K562 (cell line): ENCODE data around the gene CFL2. TPM values are rescaled to one million over a fixed set of nuclear protein-coding genes. Genes with fewer than 3 reads are reported as not detected.

Experiments
- ATAC-seq: fragments of 200-7000 bp; cut with Tn5 transposase; 3 replicates; pipeline ENCODE4 v1.9.1; 2020; ENCODE audit warnings: moderate library complexity
- BruUV-seq: library from RNA; stranded (reverse); fragments of 400-500 nt; replicated peaks from 2 replicates; lab custom pipeline; 2021; lab: Mats Ljungman, UMichigan
- CTCF ChIA-PET: fragments of 300-600 bp; formaldehyde crosslinking; extraction: SDS; loops from one replicate; lab custom pipeline; 2021; ENCODE audit warnings: low intra/inter-chr PET ratio; lab: Yijun Ruan, JAX
- POLR2A ChIA-PET: fragments of 300-600, 350-650 bp; sonication (Branson Sonifier 250); formaldehyde crosslinking; extraction: SDS; loops from one replicate; lab custom pipeline; 2021; ENCODE audit warnings: antibody characterized with exemption, inconsistent platforms; lab: Yijun Ruan, JAX
- DNase-seq, 4 experiments: peaks; one replicate each; pipeline versions ENCODE4 v3.0.0 to v3.0.0-alpha.2; 2011 to 2018; ENCODE audit warnings: low spot score in 3 of 4, mixed read lengths in 3 of 4; ENCODE audit errors: extremely low read depth in 1 of 4
- FAIRE-seq: peaks from 2 replicates; lab custom pipeline; 2011; peaks lifted over from hg19 to GRCh38; lab: Jason Lieb, UNC
- H2AFZ ChIP-seq: 2 replicates; pipeline ENCODE4 v1.6.0; 2011; ENCODE audit warnings: low read depth, low read length, control low read depth, inconsistent platforms
- H3K27ac ChIP-seq: fragments of 200-600 bp; 3 replicates; pipeline ENCODE4 v1.8.0; 2011; ENCODE audit warnings: low read depth, mild to moderate bottlenecking, control low read depth, inconsistent platforms, low read length, moderate library complexity, mixed read lengths; ENCODE audit errors: extremely low read depth
- H3K27me3 ChIP-seq, 2 experiments: fragments of 300-600 bp in 1 of 2; 2 replicates in 1 of 2; 3 replicates in 1 of 2; pipeline versions ENCODE4 v1.6.0 to v1.8.0; 2011; ENCODE audit warnings: inconsistent platforms in 2 of 2, low read length in 2 of 2, mild to moderate bottlenecking in 1 of 2, mixed read lengths in 1 of 2, moderate library complexity in 1 of 2; ENCODE audit not compliant: control insufficient read depth in 2 of 2, insufficient read depth in 2 of 2
- H3K36me3 ChIP-seq: fragments of 300-600 bp; 3 replicates; pipeline ENCODE4 v1.8.0; 2011; ENCODE audit warnings: mild to moderate bottlenecking, low read length, inconsistent platforms; ENCODE audit not compliant: control insufficient read depth, insufficient read depth
- H3K4me1 ChIP-seq, 2 experiments: fragments of 200-600 bp in 1 of 2; replicated peaks in 1 of 2; 2 replicates in 1 of 2; 3 replicates in 1 of 2; pipeline versions ENCODE4 v1.5.1 to v1.8.0; 2011; ENCODE audit warnings: inconsistent platforms in 2 of 2, low read length in 2 of 2, mild to moderate bottlenecking in 1 of 2, mixed read lengths in 1 of 2, moderate library complexity in 1 of 2; ENCODE audit not compliant: control insufficient read depth in 2 of 2, insufficient read depth in 2 of 2
- H3K4me2 ChIP-seq: 2 replicates; pipeline ENCODE4 v1.6.1; 2011; ENCODE audit warnings: low read length, control low read depth, inconsistent platforms, mixed read lengths; ENCODE audit not compliant: insufficient read depth
- H3K4me3 ChIP-seq: fragments of 200-600 bp; sonication (generic), shearing (Covaris generic); 2 replicates; pipeline ENCODE4 v1.5.1; 2016; ENCODE audit warnings: control low read depth, inconsistent platforms
- H3K79me2 ChIP-seq: fragments of 200-600 bp; 3 replicates; pipeline ENCODE4 v1.8.0; 2011; ENCODE audit warnings: low read length, inconsistent platforms; ENCODE audit not compliant: control insufficient read depth, insufficient read depth
- H3K9ac ChIP-seq, 2 experiments: 2 replicates each; pipeline versions ENCODE4 v1.6.0 to v1.6.1; 2011; ENCODE audit warnings: low read depth in 2 of 2, low read length in 2 of 2, control low read depth in 1 of 2, inconsistent platforms in 1 of 2, mild to moderate bottlenecking in 1 of 2, mixed read lengths in 1 of 2; ENCODE audit not compliant: insufficient read depth in 1 of 2
- H3K9me1 ChIP-seq: one replicate; pipeline ENCODE4 v1.6.0; 2011; ENCODE audit warnings: inconsistent platforms, mild to moderate bottlenecking, low read length, moderate library complexity; ENCODE audit not compliant: control insufficient read depth, insufficient read depth
- H3K9me3 ChIP-seq: replicated peaks from 2 replicates; pipeline ENCODE4 v1.5.1; 2011; ENCODE audit warnings: low read depth, low read length, inconsistent platforms; ENCODE audit not compliant: control insufficient read depth, insufficient read depth
- H4K20me1 ChIP-seq: replicated peaks from 2 replicates; pipeline ENCODE4 v1.6.1; 2011; ENCODE audit warnings: low read length, inconsistent platforms, mixed read lengths; ENCODE audit not compliant: control insufficient read depth, insufficient read depth
- BMI1 ChIP-seq: fragments of 150-350 bp; IDR thresholded peaks from 2 replicates; pipeline ENCODE4 v1.6.1; 2014; ENCODE audit warnings: low read length
- EP400 ChIP-seq: fragments of 450-650 bp; IDR thresholded peaks from 2 replicates; pipeline ENCODE4 v1.6.1; 2017; ENCODE audit warnings: antibody characterized with exemption, mild to moderate bottlenecking, moderate library complexity
- TAF7 ChIP-seq: fragments of 450-650 bp; IDR thresholded peaks from 2 replicates; pipeline ENCODE4 v1.6.1; 2016; ENCODE audit warnings: missing genetic modification characterization, missing compliant biosample characterization
- ZNF146 ChIP-seq: IDR thresholded peaks from one replicate; pipeline ENCODE4 v1.6.1; 2018; ENCODE audit warnings: missing compliant biosample characterization; ENCODE audit not compliant: unreplicated experiment
- ZNF436 ChIP-seq: fragments of 250-450, 450-650 bp; sonication (Bioruptor Pico); formaldehyde crosslinking; IDR thresholded peaks from 2 replicates; pipeline ENCODE4 v1.7.0; 2020; ENCODE audit warnings: mild to moderate bottlenecking
- WGBS: fragments of 100-300 bp; shearing (Covaris generic); methylation state at CpG from one replicate; pipeline ENCODE4 v1.1.6; 2016; ENCODE audit warnings: low coverage, mixed read lengths; ENCODE audit not compliant: insufficient coverage; ENCODE audit errors: missing lambda C conversion rate; 5-methylcytosine and 5-hydroxymethylcytosine counted together
- in situ Hi-C: fragments of 300-500 bp; cut with MboI; formaldehyde crosslinking; loops from 4 replicates; pipeline ENCODE4 v1.15.0; 2018; ENCODE audit warnings: inconsistent platforms, mixed read lengths
- intact Hi-C: fragments of 100-400 bp; cut with micrococcal nuclease; formaldehyde crosslinking; loops from 2 replicates; pipeline ENCODE4 v1.14.2; 2022
- polyA plus RNA-seq, 8 experiments: library from polyadenylated mRNA; depleted of rRNA in 4 of 8; stranded (reverse) in 5 of 8; unstranded in 3 of 8; fragments of >200 nt; fragmentation: Nextera tagmentation in 2 of 8; fragmentation: Illumina TruSeq in 1 of 8; extraction: Ambion mirVana in 2 of 8; extraction: Trizol in 1 of 8; gene quantifications; 2 replicates each; pipeline versions ENCODE4 v1.2.1 to v1.2.3, GENCODE V29; 2011 to 2014; ENCODE audit warnings: inconsistent platforms in 1 of 8, missing spikeins in 1 of 8
- total RNA-seq, 7 experiments: library from RNA; depleted of rRNA in 6 of 7; stranded (reverse); fragments of >200 nt in 6 of 7; fragmentation: Illumina TruSeq in 2 of 7; extraction: Trizol in 2 of 7; gene quantifications; 2 replicates each; pipeline versions ENCODE4 v1.2.1 to v1.2.3, GENCODE V29; 2011 to 2021; ENCODE audit warnings: low replicate concordance in 1 of 7
- TF ChIP-seq, protein P1 (sequence below): fragments of 250-450 bp; sonication (Bioruptor Pico); IDR thresholded peaks from 2 replicates; pipeline ENCODE4 v1.8.0; 2021; ENCODE audit warnings: moderate library complexity, mild to moderate bottlenecking, inconsistent platforms
- TF ChIP-seq, protein P2 (sequence below): fragments of 150-350 bp; IDR thresholded peaks from 2 replicates; pipeline ENCODE4 v1.6.1; 2014; ENCODE audit warnings: low read depth, mild to moderate bottlenecking, low read length, borderline replicate concordance
- TF ChIP-seq, protein P3 (sequence below): sonication (generic); formaldehyde crosslinking; IDR thresholded peaks from 2 replicates; pipeline ENCODE4 v1.8.1; 2023; ENCODE audit warnings: mild to moderate bottlenecking, missing genetic modification reagents
- TF ChIP-seq, protein P4 (sequence below): fragments of 450-650 bp; IDR thresholded peaks from 2 replicates; pipeline ENCODE4 v1.6.1; 2016; ENCODE audit warnings: borderline replicate concordance
- TF ChIP-seq, protein P5 (sequence below): fragments of 250-450 bp; sonication (Bioruptor Pico); IDR thresholded peaks from 2 replicates; pipeline ENCODE4 v1.8.0; 2021; ENCODE audit warnings: mild to moderate bottlenecking, moderate library complexity

CFL2 gene
- total and polyA plus RNA-seq, 9 of the 15 experiments (the other 6 are each of a cell fraction or from before 2014, with no cell fraction given), result 2.0 to 12.7 (median 5.1) TPM

DNA sequence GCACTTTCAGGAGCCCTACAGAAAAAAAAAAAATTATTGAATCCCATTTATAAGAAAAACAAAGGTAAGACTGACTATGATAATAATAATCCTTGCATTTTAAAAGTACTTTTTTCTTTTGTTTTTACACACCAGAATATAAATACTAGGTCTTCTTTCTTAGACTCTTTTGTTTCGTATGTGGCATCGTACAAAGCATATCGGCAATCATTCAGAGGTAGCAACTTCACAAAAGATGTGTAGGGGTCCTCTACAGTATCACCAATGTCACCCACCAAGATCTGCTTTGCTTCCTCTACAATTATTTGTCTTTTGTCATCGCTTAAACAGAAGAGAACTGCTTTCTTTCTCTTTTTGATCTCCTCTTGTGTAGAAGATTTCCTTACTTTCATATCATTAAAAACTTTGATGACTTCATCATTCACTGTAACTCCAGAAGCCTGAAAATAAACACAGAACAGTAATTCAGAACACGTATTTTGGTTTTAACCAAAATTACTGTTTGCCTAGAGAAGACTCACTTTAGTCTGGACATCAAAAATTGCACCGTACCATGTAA, 1.2 kb downstream of the CFL2 start:
- Histone ChIP-seq H3K9me1 (no peaks in the 10 kb centered on the region), H3K4me3 (peak overlapping the region; percentile 89), H3K9ac (peak overlapping the region in 1 of 2 experiments; percentile 84; a peak in 3 of 4 replicates), H2AFZ (peak overlapping the region; percentile 89), H3K36me3 (peaks cover 15% of the 10 kb centered on the region), H3K79me2 (peaks cover 21% of the 10 kb centered on the region), H3K27ac (peak overlapping the region; percentile 86), H3K27me3 (no peaks in the 10 kb centered on the region), H3K4me2 (peak overlapping the region; percentile 85), H3K9me3 (no peaks in the 10 kb centered on the region), H4K20me1 (no peaks in the 10 kb centered on the region), H3K4me1 (peaks cover 5 to 19% of the 10 kb centered on the region in 2 experiments; a peak in 4 of 5 replicates)
- no TSS peak for BruUV-seq
- FAIRE-seq, result peak; percentile 6
- CTCF ChIA-PET, result interaction anchor here (0.7 kb wide), 1 partner anchor 709 kb away, joined by 3 read pairs; no protein-coding TSS in a partner anchor
- 43% methylated on average over 6 of the region's 6 CpGs for WGBS
- intact Hi-C loops (no loop called here), in situ Hi-C loops (no loop called here)
- POLR2A ChIA-PET, result interaction anchor here (0.8 to 1.3 kb wide), 2 partner anchors 38 to 57 kb away, joined by 4 read pairs; no protein-coding TSS in a partner anchor
- peak in 2 of 4 experiments; percentile 29 to 31 for DNase-seq
- no peak for ATAC-seq
- no peak for TF ChIP-seq ZNF436
- no peak for TF ChIP-seq TAF7 (tag)
- TF ChIP-seq BMI1, result no peak
- TF ChIP-seq EP400, result no peak
- TF ChIP-seq, protein P1, sequence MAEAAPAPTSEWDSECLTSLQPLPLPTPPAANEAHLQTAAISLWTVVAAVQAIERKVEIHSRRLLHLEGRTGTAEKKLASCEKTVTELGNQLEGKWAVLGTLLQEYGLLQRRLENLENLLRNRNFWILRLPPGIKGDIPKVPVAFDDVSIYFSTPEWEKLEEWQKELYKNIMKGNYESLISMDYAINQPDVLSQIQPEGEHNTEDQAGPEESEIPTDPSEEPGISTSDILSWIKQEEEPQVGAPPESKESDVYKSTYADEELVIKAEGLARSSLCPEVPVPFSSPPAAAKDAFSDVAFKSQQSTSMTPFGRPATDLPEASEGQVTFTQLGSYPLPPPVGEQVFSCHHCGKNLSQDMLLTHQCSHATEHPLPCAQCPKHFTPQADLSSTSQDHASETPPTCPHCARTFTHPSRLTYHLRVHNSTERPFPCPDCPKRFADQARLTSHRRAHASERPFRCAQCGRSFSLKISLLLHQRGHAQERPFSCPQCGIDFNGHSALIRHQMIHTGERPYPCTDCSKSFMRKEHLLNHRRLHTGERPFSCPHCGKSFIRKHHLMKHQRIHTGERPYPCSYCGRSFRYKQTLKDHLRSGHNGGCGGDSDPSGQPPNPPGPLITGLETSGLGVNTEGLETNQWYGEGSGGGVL (CRISPR knock-in tag), result no peak
- TF ChIP-seq, protein P2, sequence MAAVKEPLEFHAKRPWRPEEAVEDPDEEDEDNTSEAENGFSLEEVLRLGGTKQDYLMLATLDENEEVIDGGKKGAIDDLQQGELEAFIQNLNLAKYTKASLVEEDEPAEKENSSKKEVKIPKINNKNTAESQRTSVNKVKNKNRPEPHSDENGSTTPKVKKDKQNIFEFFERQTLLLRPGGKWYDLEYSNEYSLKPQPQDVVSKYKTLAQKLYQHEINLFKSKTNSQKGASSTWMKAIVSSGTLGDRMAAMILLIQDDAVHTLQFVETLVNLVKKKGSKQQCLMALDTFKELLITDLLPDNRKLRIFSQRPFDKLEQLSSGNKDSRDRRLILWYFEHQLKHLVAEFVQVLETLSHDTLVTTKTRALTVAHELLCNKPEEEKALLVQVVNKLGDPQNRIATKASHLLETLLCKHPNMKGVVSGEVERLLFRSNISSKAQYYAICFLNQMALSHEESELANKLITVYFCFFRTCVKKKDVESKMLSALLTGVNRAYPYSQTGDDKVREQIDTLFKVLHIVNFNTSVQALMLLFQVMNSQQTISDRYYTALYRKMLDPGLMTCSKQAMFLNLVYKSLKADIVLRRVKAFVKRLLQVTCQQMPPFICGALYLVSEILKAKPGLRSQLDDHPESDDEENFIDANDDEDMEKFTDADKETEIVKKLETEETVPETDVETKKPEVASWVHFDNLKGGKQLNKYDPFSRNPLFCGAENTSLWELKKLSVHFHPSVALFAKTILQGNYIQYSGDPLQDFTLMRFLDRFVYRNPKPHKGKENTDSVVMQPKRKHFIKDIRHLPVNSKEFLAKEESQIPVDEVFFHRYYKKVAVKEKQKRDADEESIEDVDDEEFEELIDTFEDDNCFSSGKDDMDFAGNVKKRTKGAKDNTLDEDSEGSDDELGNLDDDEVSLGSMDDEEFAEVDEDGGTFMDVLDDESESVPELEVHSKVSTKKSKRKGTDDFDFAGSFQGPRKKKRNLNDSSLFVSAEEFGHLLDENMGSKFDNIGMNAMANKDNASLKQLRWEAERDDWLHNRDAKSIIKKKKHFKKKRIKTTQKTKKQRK, result no peak
- TF ChIP-seq, protein P3, sequence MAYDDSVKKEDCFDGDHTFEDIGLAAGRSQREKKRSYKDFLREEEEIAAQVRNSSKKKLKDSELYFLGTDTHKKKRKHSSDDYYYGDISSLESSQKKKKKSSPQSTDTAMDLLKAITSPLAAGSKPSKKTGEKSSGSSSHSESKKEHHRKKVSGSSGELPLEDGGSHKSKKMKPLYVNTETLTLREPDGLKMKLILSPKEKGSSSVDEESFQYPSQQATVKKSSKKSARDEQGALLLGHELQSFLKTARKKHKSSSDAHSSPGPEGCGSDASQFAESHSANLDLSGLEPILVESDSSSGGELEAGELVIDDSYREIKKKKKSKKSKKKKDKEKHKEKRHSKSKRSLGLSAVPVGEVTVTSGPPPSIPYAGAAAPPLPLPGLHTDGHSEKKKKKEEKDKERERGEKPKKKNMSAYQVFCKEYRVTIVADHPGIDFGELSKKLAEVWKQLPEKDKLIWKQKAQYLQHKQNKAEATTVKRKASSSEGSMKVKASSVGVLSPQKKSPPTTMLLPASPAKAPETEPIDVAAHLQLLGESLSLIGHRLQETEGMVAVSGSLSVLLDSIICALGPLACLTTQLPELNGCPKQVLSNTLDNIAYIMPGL (CRISPR knock-in tag), result no peak
- no peak for TF ChIP-seq ZNF146 (CRISPR knock-in tag)
- TF ChIP-seq, protein P4, sequence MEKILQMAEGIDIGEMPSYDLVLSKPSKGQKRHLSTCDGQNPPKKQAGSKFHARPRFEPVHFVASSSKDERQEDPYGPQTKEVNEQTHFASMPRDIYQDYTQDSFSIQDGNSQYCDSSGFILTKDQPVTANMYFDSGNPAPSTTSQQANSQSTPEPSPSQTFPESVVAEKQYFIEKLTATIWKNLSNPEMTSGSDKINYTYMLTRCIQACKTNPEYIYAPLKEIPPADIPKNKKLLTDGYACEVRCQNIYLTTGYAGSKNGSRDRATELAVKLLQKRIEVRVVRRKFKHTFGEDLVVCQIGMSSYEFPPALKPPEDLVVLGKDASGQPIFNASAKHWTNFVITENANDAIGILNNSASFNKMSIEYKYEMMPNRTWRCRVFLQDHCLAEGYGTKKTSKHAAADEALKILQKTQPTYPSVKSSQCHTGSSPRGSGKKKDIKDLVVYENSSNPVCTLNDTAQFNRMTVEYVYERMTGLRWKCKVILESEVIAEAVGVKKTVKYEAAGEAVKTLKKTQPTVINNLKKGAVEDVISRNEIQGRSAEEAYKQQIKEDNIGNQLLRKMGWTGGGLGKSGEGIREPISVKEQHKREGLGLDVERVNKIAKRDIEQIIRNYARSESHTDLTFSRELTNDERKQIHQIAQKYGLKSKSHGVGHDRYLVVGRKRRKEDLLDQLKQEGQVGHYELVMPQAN, result no peak
- TF ChIP-seq, protein P5, sequence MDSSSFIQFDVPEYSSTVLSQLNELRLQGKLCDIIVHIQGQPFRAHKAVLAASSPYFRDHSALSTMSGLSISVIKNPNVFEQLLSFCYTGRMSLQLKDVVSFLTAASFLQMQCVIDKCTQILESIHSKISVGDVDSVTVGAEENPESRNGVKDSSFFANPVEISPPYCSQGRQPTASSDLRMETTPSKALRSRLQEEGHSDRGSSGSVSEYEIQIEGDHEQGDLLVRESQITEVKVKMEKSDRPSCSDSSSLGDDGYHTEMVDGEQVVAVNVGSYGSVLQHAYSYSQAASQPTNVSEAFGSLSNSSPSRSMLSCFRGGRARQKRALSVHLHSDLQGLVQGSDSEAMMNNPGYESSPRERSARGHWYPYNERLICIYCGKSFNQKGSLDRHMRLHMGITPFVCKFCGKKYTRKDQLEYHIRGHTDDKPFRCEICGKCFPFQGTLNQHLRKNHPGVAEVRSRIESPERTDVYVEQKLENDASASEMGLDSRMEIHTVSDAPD (CRISPR knock-in tag), result no peak
